ENCODE data around the gene GPR108.

GPR108 gene

GRCh38 chr19:6707658-6708018 is 29.7 kb downstream of the GPR108 start:
- no peak overlapping the region for H3K4me2 ChIP-seq (ENCODE audit: low read length)
- no peaks in the 10 kb centered on the region for H3K9me3 ChIP-seq (replicated peaks; ENCODE audit: low read length)
- H3K36me3 ChIP-seq (ENCODE audit: insufficient read depth, low read length) = no peaks in the 10 kb centered on the region
- no peaks in the 10 kb centered on the region for H3K27me3 ChIP-seq (ENCODE audit: control insufficient read depth, insufficient read depth, low read length)
- H3K4me1 ChIP-seq (ENCODE audit: control insufficient read depth, insufficient read depth, low read length) = no peaks in the 10 kb centered on the region
- H3K4me3 ChIP-seq (ENCODE audit: low read length) = no peak overlapping the region
- no peak overlapping the region for H3K9ac ChIP-seq (ENCODE audit: low read depth, low read length)

- Histone ChIP-seq H3K9me3 (replicated peaks; ENCODE audit: low read length) (no peaks in the 10 kb centered on the region), H3K36me3 (ENCODE audit: insufficient read depth, low read length) (no peaks in the 10 kb centered on the region), H3K4me3 (ENCODE audit: low read length) (no peak overlapping the region), H3K9ac (ENCODE audit: low read depth, low read length) (no peak overlapping the region), H3K4me2 (ENCODE audit: low read length) (no peak overlapping the region), H3K27me3 (ENCODE audit: control insufficient read depth, insufficient read depth, low read length) (no peaks in the 10 kb centered on the region), H3K4me1 (ENCODE audit: control insufficient read depth, insufficient read depth, low read length) (no peaks in the 10 kb centered on the region)
These were observed 30.2 kb downstream of the GPR108 start for GRCh38 chr19:6707011-6707657.

- Histone ChIP-seq H3K4me3 (ENCODE audit: low read length) (no peak overlapping the region), H3K4me1 (ENCODE audit: control insufficient read depth, insufficient read depth, low read length) (no peaks in the 10 kb centered on the region), H3K36me3 (ENCODE audit: insufficient read depth, low read length) (no peaks in the 10 kb centered on the region), H3K4me2 (ENCODE audit: low read length) (no peak overlapping the region), H3K9ac (ENCODE audit: low read depth, low read length) (no peak overlapping the region), H3K9me3 (replicated peaks; ENCODE audit: low read length) (no peaks in the 10 kb centered on the region), H3K27me3 (ENCODE audit: control insufficient read depth, insufficient read depth, low read length) (no peaks in the 10 kb centered on the region)
These were observed 30.8 kb downstream of the GPR108 start for GRCh38 chr19:6706633-6706958.

- no peaks in the 10 kb centered on the region for H3K9me3 ChIP-seq (replicated peaks; ENCODE audit: low read length)
- H3K4me2 ChIP-seq (ENCODE audit: low read length) = no peak overlapping the region
- no peaks in the 10 kb centered on the region for H3K27me3 ChIP-seq (ENCODE audit: control insufficient read depth, insufficient read depth, low read length)
- H3K36me3 ChIP-seq (ENCODE audit: insufficient read depth, low read length) = no peaks in the 10 kb centered on the region
- H3K4me3 ChIP-seq (ENCODE audit: low read length) = no peak overlapping the region
- no peak overlapping the region for H3K9ac ChIP-seq (ENCODE audit: low read depth, low read length)
- no peaks in the 10 kb centered on the region for H3K4me1 ChIP-seq (ENCODE audit: control insufficient read depth, insufficient read depth, low read length)
These were observed 31.3 kb downstream of the GPR108 start for GRCh38 chr19:6705931-6706632.

GRCh38 chr19:6700586-6701316 is 36.6 kb downstream of the GPR108 start:
- Histone ChIP-seq H3K4me2 (ENCODE audit: low read length) (no peak overlapping the region), H3K9me3 (replicated peaks; ENCODE audit: low read length) (no peaks in the 10 kb centered on the region), H3K9ac (ENCODE audit: low read depth, low read length) (no peak overlapping the region), H3K27me3 (ENCODE audit: control insufficient read depth, insufficient read depth, low read length) (no peaks in the 10 kb centered on the region), H3K36me3 (ENCODE audit: insufficient read depth, low read length) (no peaks in the 10 kb centered on the region), H3K4me1 (ENCODE audit: control insufficient read depth, insufficient read depth, low read length) (no peaks in the 10 kb centered on the region), H3K4me3 (ENCODE audit: low read length) (no peak overlapping the region)

GRCh38 chr19:6699935-6700334 is 37.4 kb downstream of the GPR108 start:
- Histone ChIP-seq H3K4me1 (ENCODE audit: control insufficient read depth, insufficient read depth, low read length) (no peaks in the 10 kb centered on the region), H3K36me3 (ENCODE audit: insufficient read depth, low read length) (no peaks in the 10 kb centered on the region), H3K4me2 (ENCODE audit: low read length) (no peak overlapping the region), H3K9me3 (replicated peaks; ENCODE audit: low read length) (no peaks in the 10 kb centered on the region), H3K27me3 (ENCODE audit: control insufficient read depth, insufficient read depth, low read length) (no peaks in the 10 kb centered on the region), H3K4me3 (ENCODE audit: low read length) (no peak overlapping the region), H3K9ac (ENCODE audit: low read depth, low read length) (no peak overlapping the region)

GRCh38 chr19:6697291-6697690 is 40.1 kb downstream of the GPR108 start:
- Histone ChIP-seq H3K36me3 (ENCODE audit: insufficient read depth, low read length) (no peaks in the 10 kb centered on the region), H3K27me3 (ENCODE audit: control insufficient read depth, insufficient read depth, low read length) (no peaks in the 10 kb centered on the region), H3K9ac (ENCODE audit: low read depth, low read length) (no peak overlapping the region), H3K4me2 (ENCODE audit: low read length) (no peak overlapping the region), H3K4me1 (ENCODE audit: control insufficient read depth, insufficient read depth, low read length) (no peaks in the 10 kb centered on the region), H3K4me3 (ENCODE audit: low read length) (no peak overlapping the region), H3K9me3 (replicated peaks; ENCODE audit: low read length) (no peaks in the 10 kb centered on the region)

GRCh38 chr19:6696239-6696820 is 41.0 kb downstream of the GPR108 start:
- Histone ChIP-seq H3K27me3 (ENCODE audit: control insufficient read depth, insufficient read depth, low read length) (no peaks in the 10 kb centered on the region), H3K9ac (ENCODE audit: low read depth, low read length) (no peak overlapping the region)

GRCh38 chr19:6694147-6694815 is 43.1 kb downstream of the GPR108 start:
- H3K9ac ChIP-seq (ENCODE audit: low read depth, low read length) = no peak overlapping the region
- no peaks in the 10 kb centered on the region for H3K4me1 ChIP-seq (ENCODE audit: control insufficient read depth, insufficient read depth, low read length)
- H3K9me3 ChIP-seq (replicated peaks; ENCODE audit: low read length) = no peaks in the 10 kb centered on the region
- no peaks in the 10 kb centered on the region for H3K36me3 ChIP-seq (ENCODE audit: insufficient read depth, low read length)
- no peaks in the 10 kb centered on the region for H3K27me3 ChIP-seq (ENCODE audit: control insufficient read depth, insufficient read depth, low read length)
- H3K4me3 ChIP-seq (ENCODE audit: low read length) = no peak overlapping the region
- H3K4me2 ChIP-seq (ENCODE audit: low read length) = no peak overlapping the region

More at GRCh38 chr19:6696239-6696820, 41.0 kb downstream of the GPR108 start:
- Histone ChIP-seq H3K9me3 (replicated peaks; ENCODE audit: low read length) (no peaks in the 10 kb centered on the region), H3K4me3 (ENCODE audit: low read length) (no peak overlapping the region), H3K4me1 (ENCODE audit: control insufficient read depth, insufficient read depth, low read length) (no peaks in the 10 kb centered on the region), H3K36me3 (ENCODE audit: insufficient read depth, low read length) (no peaks in the 10 kb centered on the region), H3K4me2 (ENCODE audit: low read length) (no peak overlapping the region)

GRCh38 chr19:6693681-6694080 is 43.7 kb downstream of the GPR108 start:
- Histone ChIP-seq H3K4me2 (ENCODE audit: low read length) (no peak overlapping the region), H3K9ac (ENCODE audit: low read depth, low read length) (no peak overlapping the region), H3K4me3 (ENCODE audit: low read length) (no peak overlapping the region), H3K4me1 (ENCODE audit: control insufficient read depth, insufficient read depth, low read length) (no peaks in the 10 kb centered on the region), H3K9me3 (replicated peaks; ENCODE audit: low read length) (no peaks in the 10 kb centered on the region), H3K27me3 (ENCODE audit: control insufficient read depth, insufficient read depth, low read length) (no peaks in the 10 kb centered on the region), H3K36me3 (ENCODE audit: insufficient read depth, low read length) (no peaks in the 10 kb centered on the region)

GRCh38 chr19:6693056-6693471 is 44.3 kb downstream of the GPR108 start:
- H3K9ac ChIP-seq (ENCODE audit: low read depth, low read length) = no peak overlapping the region
- H3K4me2 ChIP-seq (ENCODE audit: low read length) = no peak overlapping the region
- no peaks in the 10 kb centered on the region for H3K4me1 ChIP-seq (ENCODE audit: control insufficient read depth, insufficient read depth, low read length)
- H3K4me3 ChIP-seq (ENCODE audit: low read length) = no peak overlapping the region
- H3K9me3 ChIP-seq (replicated peaks; ENCODE audit: low read length) = no peaks in the 10 kb centered on the region
- no peaks in the 10 kb centered on the region for H3K36me3 ChIP-seq (ENCODE audit: insufficient read depth, low read length)
- no peaks in the 10 kb centered on the region for H3K27me3 ChIP-seq (ENCODE audit: control insufficient read depth, insufficient read depth, low read length)
